ENCODE measurements around the gene GBA2. TPM values are rescaled to one million over a fixed set of nuclear protein-coding genes. Genes with fewer than 3 reads are reported as not detected.

Gene GBA2
- total and polyA plus RNA-seq, 4 donors = 42.4 to 78.7 (median 46.2) TPM

- no peak for TF ChIP-seq CTCF (IDR thresholded peaks at IDR 0.05; ENCODE audit: control extremely low read depth, extremely low read depth)
- H3K4me3 ChIP-seq = peak overlapping the region; percentile 74
- peaks cover 4 to 18% (median 12%) of the 10 kb centered on the region in 4 donors for H3K36me3 ChIP-seq (ENCODE audit: control insufficient read depth in 4 of 4, insufficient read depth in 4 of 4, low read length in 4 of 4)
- peaks cover 14 to 68% (median 26%) of the 10 kb centered on the region in 5 donors for H3K4me1 ChIP-seq (ENCODE audit: control insufficient read depth in 5 of 5, insufficient read depth in 5 of 5, low read length in 5 of 5)
- H3K9me3 ChIP-seq (ENCODE audit: control insufficient read depth in 4 of 4, insufficient read depth in 3 of 4, low read length in 3 of 4) = no peaks in the 10 kb centered on the region
- H3K9ac ChIP-seq (ENCODE audit: insufficient read depth in 1 of 2, low read length in 2 of 2) = peak overlapping the region in 1 of 2 donors; percentile 88
- WGBS, 2 donors = 65 to 67% methylated on average over 2 of the region's 2 CpGs
- H3K27ac ChIP-seq (ENCODE audit: low read depth in 1 of 2, low read length in 1 of 2) = peak overlapping the region; percentile 72 to 95
- no peak for ATAC-seq (ENCODE audit: insufficient read depth, low FRiP score)
- no peaks in the 10 kb centered on the region for H3K27me3 ChIP-seq (ENCODE audit: control insufficient read depth in 3 of 3, insufficient read depth in 3 of 3, low read length in 2 of 3)
- DNase-seq = no peak
These were observed 18.6 kb downstream of the GBA2 start for GRCh38 chr9:35730486-35730854.

- H3K36me3 ChIP-seq (ENCODE audit: control insufficient read depth in 4 of 4, insufficient read depth in 4 of 4, low read length in 4 of 4) = peaks cover 7 to 19% (median 12%) of the 10 kb centered on the region in 4 donors
- peak overlapping the region; percentile 74 for H3K4me3 ChIP-seq
- peak overlapping the region; percentile 76 to 95 for H3K27ac ChIP-seq (ENCODE audit: low read depth in 1 of 2, low read length in 1 of 2)
- H3K9ac ChIP-seq (ENCODE audit: insufficient read depth in 1 of 2, low read length in 2 of 2) = peak overlapping the region in 1 of 2 donors; percentile 88
- ATAC-seq (ENCODE audit: insufficient read depth, low FRiP score) (no peak), DNase-seq (peak; percentile 44 to 75 (median 66))
- no peaks in the 10 kb centered on the region for H3K27me3 ChIP-seq (ENCODE audit: control insufficient read depth in 3 of 3, insufficient read depth in 3 of 3, low read length in 2 of 3)
- TF ChIP-seq CTCF (IDR thresholded peaks at IDR 0.05; ENCODE audit: control extremely low read depth, extremely low read depth) = no peak
- peaks cover 14 to 68% (median 26%) of the 10 kb centered on the region in 5 donors for H3K4me1 ChIP-seq (ENCODE audit: control insufficient read depth in 5 of 5, insufficient read depth in 5 of 5, low read length in 5 of 5)
- 10 to 18% methylated on average over 6 of the region's 6 CpGs for WGBS, 2 donors
- no peaks in the 10 kb centered on the region for H3K9me3 ChIP-seq (ENCODE audit: control insufficient read depth in 4 of 4, insufficient read depth in 3 of 4, low read length in 3 of 4)
These were observed 19.1 kb downstream of the GBA2 start for GRCh38 chr9:35729700-35730485.

DNA sequence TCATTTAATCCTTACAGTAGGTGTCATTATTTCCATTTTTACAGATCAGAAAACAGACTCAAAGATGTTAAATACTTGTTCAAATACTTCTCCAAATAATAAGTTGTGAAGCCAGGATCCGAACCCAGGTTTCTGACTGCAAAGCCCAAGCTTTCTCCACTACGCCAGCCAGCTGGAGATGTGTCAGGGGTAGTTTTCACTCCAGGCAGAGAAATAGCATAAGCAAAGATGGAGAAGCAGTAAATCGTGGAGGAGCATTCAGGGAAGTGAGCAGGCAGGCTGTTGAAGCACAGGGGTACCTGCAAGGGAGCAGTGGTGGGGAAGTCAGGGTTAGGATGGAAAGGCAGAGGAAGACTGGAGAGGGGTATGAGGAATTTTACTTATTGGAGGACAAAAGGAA lies 19.9 kb downstream of the GBA2 start:
- Histone ChIP-seq H3K9ac (ENCODE audit: insufficient read depth in 1 of 2, low read length in 2 of 2) (peak overlapping the region in 1 of 2 donors; percentile 73), H3K27me3 (ENCODE audit: control insufficient read depth in 3 of 3, insufficient read depth in 3 of 3, low read length in 2 of 3) (no peaks in the 10 kb centered on the region), H3K4me3 (peak overlapping the region; percentile 1), H3K4me1 (ENCODE audit: control insufficient read depth in 5 of 5, insufficient read depth in 5 of 5, low read length in 5 of 5) (peaks cover 14 to 67% (median 26%) of the 10 kb centered on the region in 5 donors), H3K36me3 (ENCODE audit: control insufficient read depth in 4 of 4, insufficient read depth in 4 of 4, low read length in 4 of 4) (peaks cover 14 to 25% (median 18%) of the 10 kb centered on the region in 4 donors), H3K27ac (ENCODE audit: low read depth in 1 of 2, low read length in 1 of 2) (peak overlapping the region; percentile 50 to 62), H3K9me3 (ENCODE audit: control insufficient read depth in 4 of 4, insufficient read depth in 3 of 4, low read length in 3 of 4) (no peaks in the 10 kb centered on the region)
- ATAC-seq (ENCODE audit: insufficient read depth, low FRiP score) = no peak
- DNase-seq = peak in 2 of 3 donors; percentile 18
- TF ChIP-seq CTCF (IDR thresholded peaks at IDR 0.05; ENCODE audit: control extremely low read depth, extremely low read depth) = no peak
- WGBS, 2 donors = 51 to 53% methylated on average over 3 of the region's 3 CpGs

All from lung (tissue), 12 donors.